ENCODE data around the gene SP6.

Gene SP6

DNA sequence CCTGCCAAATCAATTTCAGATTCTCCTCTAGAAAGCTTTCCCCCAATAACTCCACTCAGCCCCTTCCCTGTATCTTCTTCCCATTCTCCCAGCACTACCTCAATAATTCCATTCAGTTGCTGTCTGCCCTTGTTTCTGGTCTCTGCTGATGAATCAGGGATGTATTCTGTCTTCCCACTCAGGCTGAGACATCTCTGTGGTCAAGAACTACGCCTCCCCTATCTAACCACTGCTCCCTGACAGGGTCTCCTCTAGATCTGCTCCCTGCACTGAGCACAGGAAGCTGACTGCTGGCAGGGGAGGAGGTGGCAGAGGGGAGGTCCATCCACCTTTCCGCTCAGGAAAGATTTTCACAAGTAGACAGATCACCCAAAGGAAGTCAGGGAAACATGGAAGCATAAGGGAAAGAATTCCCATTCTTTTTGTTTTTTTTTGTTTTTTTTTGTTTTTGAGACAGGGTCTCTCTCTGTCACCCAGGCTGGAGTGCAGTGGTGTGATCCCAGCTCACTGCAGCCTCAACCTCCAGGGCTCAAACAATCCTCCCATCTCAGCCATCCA is 28.1 kb upstream of the SP6 start:
- DNase-seq: no peak

DNA sequence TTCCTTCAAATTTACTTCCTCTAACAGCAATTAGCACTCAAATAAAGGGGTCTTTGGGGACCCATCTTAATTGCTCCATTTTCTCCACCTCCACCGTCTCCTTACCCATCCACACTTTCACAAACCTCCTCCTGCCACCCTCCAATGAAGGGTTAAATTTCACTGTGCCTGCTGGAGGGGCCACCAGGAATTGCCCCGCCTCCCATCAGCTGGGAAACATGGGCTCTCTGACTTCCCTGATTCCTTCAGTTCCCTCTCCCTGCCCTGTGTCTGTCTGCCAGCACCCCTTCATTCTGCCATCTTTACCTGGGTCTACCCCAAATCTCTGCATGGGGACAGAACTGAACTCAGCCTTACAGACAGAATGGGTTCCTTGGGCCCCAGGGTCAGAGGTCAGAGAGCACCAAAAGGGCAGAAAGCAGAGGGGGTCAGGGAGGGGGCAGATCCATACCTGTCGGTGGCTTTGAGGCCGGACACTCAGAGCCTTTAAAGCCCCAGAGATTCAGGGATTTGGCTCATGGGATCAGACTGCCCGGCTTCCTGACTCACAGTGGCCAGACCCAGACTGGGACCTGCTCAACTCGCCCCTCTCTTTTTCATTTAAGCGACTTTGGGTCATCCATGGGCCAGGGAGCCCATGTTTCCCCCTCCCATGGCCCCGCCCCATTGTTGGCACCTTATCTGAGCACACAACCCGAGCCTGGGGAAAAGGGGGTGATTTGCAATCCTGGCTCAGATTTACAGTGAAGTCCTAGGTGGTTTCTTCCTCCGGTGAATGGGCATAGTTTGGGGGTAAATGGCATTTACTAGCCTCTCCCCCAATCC is 27.5 kb upstream of the SP6 start:
- DNase-seq: no peak

DNA sequence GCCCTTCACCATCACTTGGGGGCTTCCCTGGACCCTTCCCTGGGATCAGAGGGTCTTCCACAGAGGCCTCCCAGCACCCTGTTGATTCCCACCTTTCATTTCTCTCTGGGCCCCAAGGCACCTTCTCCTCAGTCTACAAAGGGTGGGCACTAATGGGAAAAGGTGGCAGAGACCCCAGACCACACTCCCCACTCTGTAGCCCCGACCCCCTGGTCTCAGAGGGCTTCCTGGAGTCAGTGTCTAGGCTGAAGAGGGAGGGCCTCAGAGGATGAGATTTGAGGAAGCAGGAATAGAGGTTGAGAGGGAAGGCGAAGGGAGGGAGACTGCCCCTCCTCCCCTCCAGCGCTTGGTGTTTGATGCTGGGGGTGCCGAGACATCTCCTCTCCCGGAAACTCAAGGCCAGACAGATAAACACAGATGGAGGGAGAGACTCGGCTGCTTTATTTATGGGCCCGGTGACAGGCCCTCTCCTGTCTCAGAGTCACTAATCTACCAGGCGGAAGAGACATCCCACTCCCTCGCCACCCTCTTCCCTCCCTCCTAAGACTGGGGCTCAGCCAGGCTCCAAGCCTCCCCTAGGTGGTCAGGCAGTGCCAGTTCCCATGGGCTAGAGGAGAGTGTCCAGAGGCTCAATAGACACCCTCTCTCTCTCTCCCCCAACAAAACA is 26.5 kb upstream of the SP6 start:
- DNase-seq: no peak

DNA sequence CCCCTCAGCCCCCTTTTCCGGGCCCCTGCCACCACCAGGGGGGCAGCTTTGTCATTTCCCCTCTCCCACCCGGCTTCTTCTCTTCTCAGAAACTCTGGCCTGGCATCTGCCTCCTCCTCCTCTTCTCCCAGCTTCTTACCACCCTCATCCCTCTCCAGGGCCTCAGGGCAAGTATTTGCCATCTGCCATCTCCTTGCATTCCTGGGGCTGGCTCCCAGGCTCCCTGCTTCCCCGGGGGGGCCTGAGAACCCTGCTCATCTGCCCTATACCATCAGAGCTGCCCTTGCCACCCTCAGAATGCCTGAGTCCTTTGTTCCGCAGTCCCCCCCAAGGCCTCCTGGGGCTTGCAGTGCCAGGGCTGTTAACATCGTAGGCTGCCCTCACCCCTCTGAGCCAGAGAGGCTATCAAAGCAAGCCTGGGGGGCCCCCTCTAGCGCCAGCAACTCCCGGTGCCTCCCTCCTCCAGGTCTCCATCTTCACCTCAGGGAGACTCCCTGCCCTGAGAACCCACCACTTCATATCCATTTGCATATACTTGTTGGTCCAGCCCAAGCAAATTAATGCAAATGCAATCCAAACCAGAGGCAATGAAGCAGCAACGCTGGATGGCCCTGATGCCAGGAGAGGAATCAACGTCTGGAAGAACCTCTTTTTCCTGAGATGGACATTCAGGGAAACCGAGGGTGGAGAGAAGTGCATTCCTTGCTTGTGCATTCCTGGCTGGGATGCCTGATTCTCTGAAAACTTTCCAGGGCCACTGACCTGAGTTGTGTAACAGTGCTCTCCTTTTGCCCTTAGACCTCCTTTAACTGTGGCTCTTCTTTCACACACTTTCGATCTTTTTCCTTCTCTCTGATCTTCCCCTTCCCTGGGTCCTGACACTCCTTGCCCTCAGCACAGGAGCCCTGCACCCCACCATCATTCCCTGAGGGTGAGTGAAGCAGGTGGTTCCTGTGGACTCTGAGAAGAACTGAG is 24.3 kb upstream of the SP6 start:
- no peak for DNase-seq

DNA sequence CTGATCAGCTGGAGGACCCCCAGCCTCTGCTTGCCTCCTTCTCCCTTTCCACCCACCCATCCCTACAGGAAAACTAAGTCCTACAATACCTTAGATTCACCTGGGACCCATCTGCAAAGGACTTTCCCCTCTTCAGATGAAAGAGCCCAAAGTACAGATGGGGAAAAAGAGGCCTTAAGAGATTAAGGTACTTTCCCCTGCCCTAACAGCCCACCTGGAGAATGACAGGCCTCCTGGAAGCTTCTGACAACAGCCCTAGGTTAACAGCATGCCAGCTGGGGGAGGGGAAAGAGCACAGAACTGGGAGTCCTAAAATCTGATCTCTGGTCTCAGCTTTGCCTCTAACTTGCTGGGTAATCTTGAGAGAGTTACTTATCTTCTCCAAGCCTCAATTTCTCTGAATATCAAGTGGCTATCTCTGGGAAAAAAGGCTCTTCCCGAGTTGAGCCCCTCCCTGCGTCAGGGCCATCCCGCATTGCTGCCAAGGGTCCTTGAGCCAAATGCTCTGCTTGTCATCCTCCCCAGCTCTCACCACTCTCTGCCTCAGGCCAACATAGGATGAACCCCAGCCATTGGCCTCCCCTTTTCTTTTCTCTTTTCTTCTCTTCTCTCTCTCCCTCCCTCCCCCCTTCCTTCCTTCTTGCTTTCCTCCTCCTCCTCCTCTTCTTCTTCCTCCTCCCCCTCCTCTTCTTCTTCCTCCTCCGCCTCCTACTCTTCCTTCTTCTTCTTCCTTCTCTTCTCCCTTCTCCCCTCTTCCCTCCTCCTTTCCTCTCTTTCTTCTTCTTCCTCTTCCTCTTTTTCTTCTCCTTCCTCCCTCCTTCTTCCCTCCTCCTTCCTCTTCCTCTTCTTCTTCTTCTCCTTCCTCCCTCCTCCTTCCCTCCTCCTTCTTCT is 22.5 kb upstream of the SP6 start:
- DNase-seq: no peak

DNA sequence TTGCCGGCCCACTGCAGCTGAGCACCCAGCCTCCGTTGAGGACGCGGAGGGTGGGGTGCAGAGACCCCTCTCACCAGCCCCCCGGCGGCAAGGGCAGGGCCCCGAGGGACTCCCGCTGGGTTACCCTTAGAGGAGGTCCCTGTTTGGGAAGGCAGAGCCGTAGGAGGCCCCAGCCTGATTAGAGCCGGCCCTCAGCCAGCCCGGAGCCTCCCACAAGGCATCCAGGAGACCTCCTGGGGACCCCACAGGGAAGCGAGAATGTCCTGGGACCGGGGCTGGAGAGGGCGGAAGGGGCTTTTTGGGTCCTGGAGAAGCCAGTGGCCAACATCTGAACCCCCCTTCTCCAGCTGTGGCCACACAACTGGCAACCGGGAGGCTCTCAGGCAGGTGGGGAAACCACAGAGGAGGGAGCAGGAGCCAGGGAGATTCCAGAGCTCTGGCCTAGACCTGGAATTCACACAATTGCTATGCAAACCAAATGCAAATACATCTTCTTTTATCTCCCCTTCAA is 21.7 kb upstream of the SP6 start:
- no peak for DNase-seq

DNA sequence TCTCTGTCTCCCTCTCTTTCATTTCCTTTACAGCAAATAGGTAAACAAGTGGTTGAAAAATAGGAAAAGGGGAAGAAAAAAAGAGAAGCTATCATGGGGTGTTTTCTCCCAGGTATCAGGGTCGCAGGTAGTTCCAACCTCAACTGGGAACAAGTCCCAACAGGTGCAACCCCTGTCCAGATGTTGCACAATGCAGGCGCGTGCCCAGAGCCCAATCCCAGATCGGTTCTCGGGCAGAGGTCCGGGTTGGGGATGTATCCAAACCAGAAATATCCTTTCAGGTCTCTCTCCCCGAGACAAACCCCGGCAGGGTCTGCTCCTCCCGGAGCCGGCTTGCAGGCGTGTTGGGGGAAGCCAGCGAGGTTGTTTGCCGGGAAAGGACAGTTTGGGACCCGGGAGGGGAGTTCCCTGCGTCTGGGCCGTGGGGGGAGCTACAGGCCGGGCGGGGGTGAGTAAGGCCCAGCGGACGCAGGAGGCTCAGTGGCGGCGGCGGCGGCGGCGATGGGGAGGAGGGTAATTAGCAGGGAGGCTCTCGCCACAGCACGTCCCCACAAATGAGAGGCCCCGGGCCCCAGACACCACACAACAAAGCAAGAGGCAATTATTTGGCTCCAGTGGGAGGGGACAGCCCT is 21.2 kb upstream of the SP6 start:
- DNase-seq: no peak

DNA sequence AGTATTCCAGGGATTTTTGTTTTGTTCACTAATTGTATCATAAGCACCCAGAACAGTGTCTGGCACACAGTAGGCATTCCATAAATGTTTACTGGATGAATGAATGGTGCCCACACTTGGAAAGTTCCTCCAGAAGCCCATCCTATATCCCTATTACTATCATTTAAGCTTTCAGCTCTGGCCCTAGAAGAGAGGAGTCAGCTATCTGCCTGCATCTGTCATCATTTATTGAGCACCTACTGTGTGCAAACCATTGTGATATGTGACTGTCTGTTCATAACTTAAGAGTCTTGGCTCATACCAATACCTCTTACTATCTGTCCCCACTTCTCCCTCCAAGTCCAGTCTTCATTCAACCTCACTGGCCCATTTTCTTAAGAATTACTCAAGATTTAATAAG is 20.1 kb upstream of the SP6 start:
- no peak for DNase-seq

DNA sequence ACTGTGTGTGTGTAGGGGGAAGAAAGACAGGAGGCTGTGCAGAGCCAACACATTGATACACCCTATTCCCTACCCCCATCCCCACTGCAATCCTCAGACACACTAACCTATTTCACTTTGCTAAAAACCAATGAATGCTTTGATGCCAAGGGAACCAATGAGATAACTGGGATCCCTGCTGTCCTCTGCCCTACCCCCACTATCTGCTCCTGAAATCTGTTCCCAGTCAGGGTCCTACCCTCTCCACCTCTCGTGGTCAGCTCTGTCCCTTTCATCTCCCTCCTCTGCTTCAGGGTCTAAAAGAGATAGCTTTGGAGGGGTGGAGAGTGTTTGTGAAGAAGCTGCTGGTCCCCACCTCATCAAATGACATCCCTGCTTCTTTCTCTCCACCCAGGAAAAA is 19.1 kb upstream of the SP6 start:
- DNase-seq: no peak

DNA sequence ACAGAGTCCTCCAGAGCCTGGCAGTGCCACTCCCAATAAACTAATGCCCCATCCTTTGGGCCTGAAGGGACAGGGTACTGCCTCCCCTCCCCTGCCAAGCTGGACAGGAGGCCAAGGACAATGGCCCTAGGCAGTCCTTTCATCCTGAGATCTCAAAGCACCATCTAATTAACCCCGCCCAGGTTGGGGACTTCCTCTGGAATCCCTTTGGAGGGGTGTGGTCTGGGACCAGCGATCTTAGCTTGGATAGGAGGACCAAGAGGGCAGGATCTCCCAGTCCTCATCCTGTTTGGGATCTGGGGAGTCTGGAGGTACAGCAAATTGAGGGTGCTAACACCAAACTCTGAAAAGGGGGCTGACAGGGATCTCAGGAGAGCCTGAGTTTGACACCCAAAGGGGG is 18.2 kb upstream of the SP6 start:
- DNase-seq: no peak

DNA sequence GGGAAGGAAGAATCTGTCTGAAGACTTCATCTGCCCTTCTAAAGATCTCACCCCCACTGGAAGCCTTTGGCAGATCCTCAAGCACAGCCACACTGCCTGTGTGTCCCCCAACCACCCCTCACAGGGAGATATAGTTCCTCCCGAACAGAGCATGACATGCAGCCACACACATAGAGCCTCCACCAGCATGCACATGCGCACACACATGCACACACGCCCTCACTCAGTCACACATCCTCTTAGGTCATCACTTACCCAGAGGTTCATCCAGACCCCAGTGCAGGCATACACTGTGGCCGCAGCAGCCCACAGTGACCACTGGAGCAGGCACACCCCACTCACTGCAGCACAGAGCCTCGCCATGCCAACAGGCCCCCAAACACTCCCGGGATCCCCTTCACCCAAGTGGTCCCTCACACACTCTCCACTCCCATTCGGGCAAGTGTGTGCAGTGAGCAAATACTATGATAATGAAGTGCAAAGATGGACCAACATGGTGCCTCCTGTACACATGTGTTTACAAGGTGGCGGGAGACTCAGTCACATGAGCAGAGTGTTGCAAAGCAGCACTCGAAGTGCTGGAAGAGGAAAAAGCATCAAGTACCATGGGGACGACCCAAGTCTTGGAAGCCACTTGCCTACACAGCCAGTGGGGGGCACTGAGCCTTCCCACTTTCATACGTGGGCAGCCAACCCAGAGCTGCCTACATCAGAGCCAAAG is 17.0 kb upstream of the SP6 start:
- no peak for DNase-seq

DNA sequence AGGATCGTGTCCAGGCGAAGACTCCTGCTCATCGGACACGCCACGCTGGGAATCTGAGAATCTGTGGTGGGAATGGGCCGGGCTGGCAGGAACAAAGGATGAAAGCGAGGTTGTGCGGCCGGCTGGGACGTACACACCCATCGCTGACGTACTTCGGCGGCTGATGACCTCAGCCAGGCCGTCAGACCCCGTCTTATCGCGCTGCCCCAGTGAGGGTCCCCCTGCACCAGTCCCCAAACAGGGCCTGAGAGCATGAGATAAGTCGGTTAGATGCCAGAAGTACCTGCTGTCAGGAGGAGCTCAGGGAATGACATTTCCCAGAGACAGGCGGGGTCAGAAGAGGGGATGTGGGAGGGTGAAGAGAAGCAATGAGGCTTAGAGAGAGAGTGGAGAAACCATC is 16.0 kb upstream of the SP6 start:
- DNase-seq: no peak

DNA sequence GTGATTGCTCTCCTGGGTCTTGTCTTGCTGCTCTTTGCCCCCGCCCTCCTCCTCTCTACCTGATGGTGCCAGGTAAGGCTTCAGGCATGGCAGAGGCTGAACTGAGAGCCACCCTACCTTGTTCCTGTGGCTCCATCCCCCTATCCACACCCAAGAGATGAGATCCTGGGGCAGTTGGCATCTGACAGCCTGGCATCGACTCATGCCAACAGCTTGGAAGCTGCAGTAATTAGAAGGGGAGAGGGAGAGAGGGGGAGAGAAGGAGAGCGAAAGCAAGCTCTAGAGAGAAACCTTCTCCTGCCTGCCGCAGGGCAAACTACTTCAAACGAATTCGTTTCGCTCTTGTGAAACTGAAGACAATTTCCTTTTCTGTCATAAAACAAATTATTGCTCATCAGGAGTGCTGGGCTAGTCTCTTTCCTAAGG is 13.8 kb upstream of the SP6 start:
- no peak for DNase-seq

DNA sequence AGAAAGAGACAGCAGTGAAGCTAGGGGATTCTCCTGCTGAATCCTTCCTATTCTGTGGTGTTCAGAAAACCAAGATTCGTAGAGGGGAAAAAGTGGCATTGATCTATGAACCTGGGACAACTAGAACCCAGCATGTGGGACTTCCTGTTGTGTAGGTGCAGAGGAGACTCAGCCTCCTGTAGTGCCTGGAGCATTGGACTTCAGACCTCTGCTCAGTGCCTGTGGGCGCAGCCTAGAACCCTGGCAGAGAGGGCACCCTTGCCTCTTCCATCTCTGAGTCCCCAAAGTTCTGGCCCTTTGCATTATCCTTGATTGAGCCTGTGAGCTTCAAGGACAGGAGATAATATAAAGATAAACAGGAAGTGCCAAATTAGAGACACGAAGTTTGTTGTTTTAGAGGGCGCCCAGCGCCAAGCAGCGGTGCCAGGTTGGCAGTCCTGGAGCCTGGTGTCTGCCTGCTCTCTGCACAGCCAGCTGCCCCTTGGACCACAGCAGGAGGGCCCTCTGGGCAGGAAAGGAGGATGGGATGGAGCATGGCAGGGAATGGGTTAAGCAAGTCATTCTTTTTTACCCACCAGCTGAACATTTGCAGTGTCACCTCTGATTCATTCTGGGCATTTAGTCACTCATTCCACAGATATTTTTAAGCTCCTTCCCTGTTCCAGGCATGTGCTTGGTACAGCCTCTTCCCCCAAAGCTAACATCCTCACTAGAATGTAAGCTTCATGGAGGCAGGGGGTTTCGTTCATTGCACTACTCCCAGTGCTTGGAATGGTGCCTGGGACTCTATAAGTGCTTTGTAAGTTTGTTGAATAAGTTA is 11.9 kb upstream of the SP6 start:
- DNase-seq: no peak

DNA sequence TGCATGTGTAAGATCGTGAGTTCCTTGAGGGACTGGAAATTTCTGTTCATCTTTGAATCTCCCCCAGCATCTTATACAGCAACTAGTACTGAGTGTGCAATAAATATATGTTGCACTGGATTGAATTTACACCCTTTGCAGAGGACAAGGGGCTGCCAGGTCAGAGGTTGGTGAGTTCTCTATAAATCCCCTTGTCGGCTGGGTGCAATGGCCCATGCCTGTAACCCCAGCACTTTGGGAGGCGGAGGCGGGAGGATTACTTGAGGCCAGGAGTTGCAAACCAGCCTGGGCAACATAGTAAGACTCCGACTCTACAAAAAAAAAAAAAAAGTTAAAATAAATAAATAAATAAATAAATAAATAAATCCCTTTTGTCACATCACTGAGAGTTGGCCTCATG is 9.4 kb upstream of the SP6 start:
- no peak for DNase-seq

DNA sequence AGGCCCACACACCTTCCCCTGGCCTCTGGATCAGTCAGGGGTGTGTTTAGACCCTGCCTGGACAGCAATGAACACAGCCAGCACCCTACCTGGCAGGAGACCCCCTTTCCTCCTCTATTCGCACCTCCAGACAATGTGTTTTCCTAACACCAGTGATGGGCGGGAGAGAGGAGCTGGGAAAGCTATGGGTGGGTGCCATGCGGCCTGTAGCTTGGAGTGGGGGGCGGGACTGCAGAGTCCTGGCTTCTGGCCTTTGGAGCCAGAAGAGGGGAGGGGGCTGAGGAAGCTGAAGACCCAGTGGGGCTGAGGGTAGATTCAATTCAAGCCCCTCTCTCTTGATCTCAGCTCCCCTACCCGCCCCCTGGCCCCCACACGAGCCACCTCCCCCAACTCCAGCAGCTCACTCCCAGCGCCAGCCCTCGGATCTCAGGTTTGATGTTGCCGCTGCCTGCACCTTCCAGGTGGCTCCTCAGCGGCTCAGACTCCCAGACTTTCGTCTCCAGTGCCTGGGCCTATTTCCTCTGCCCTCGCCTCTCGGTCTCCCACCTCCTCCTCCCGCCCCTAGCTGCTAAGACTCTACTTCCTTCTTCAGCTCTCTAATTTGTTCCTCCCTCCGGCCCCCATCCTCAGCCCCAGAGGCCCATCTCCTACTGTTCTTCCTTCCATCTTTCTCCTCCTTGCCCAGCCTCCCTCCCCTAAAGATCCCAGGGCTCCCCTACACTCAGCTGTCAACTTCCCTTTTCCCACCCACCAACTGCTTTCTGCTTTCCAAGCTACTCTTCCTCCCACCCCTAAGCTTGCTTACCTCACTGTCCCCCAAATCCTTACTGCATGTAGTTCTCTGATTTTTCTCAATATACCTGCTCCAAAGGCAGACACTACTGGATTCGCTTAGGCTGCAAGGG is 6.8 kb upstream of the SP6 start:
- no peak for DNase-seq

DNA sequence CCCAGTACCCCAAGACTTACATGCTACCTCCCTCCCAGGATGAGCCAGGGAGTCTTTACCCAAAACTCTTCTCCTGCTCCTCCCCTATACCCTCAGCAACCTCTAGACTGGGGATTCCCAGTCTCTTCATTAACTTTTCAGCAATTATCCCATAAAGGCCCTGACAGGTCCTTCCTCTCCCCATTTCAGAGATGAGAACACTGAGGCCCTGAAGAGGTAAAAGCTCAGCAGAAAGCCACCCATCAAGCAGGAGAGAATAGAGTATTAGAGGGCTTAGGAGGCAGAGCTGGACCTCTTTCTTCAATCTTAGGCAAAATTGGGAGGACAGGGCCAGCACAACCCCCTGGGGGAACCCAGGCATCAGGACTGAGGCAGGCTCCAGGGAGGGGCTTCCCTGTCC is 5.9 kb upstream of the SP6 start:
- no peak for DNase-seq

DNA sequence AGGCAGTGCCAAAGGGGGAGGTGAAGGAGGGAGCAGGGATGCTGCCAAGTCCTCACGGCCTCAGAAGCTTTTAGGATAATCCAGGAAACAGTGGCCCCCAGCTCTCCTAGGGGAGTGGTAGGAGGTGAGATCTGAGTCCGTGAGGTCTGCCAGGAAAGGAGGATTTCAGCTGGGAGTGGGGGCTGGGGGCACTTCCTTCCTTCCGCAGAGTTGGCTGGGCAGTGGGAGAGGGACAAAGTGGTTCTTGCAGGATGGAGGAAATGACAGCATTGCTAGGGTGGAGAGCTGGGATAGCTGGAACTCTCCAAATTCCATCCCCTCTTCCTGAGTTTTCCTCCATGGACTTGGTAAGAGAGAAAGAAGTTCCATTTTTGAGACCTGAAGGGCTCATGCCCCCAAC is 4.8 kb upstream of the SP6 start:
- DNase-seq: no peak

DNA sequence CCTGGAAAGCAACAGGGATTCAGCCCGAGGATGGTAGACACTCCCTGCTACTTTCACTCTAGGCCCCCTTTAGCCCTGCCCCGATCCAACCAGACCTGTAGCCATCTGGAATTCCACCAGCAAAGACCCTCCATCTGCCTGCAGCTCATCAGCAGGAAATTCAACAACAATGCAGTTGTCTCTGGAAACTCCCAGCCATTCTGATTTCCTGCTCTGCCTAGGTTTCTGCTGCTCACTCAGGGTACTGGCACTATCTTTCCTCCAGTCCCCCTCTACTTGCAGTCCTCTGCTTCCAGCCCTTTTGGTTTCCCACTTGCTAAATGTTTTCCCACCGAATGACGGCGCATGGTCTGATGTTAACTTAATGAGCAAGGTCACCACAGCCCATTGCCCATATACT is 2.7 kb upstream of the SP6 start:
- DNase-seq: no peak
